ENCODE data around the gene MMP25.

DNA sequence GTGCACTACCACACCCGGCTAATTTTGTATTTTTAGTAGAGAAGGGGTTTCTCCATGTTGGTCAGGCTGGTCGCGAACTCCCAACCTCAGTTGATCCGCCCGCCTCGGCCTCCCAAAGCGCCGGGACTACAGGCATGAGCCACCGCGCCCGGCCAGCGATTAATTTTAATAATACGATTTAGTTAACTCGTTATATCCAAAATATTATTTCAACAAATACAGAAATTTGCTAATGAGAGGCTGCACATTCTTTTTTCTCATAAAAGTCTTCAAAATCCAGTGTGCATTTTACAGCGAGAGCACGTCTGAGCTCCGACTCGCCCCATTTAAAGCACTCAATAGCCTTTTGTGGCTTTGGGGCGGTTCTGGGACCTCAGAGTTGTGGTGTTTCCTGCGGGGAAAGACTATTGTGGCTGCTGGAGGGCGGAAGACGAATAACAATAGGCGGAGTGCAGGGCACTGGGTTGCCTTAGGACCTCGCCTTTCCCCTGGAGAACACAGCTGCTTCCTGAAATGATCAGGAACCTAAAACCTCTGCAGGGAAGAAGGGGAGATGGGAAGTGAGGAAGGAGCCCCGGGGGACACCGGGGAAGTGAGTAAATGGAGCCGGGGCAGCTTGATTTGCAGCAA, 55.6 kb downstream of the MMP25 start:
- no peak for TF ChIP-seq POLR2A (IDR thresholded peaks at IDR 0.05)
- TF ChIP-seq, protein P1, sequence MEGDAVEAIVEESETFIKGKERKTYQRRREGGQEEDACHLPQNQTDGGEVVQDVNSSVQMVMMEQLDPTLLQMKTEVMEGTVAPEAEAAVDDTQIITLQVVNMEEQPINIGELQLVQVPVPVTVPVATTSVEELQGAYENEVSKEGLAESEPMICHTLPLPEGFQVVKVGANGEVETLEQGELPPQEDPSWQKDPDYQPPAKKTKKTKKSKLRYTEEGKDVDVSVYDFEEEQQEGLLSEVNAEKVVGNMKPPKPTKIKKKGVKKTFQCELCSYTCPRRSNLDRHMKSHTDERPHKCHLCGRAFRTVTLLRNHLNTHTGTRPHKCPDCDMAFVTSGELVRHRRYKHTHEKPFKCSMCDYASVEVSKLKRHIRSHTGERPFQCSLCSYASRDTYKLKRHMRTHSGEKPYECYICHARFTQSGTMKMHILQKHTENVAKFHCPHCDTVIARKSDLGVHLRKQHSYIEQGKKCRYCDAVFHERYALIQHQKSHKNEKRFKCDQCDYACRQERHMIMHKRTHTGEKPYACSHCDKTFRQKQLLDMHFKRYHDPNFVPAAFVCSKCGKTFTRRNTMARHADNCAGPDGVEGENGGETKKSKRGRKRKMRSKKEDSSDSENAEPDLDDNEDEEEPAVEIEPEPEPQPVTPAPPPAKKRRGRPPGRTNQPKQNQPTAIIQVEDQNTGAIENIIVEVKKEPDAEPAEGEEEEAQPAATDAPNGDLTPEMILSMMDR (IDR thresholded peaks at IDR 0.05): no peak
